ENCODE measurements around the gene CHN2.

The CHN2 gene

DNA sequence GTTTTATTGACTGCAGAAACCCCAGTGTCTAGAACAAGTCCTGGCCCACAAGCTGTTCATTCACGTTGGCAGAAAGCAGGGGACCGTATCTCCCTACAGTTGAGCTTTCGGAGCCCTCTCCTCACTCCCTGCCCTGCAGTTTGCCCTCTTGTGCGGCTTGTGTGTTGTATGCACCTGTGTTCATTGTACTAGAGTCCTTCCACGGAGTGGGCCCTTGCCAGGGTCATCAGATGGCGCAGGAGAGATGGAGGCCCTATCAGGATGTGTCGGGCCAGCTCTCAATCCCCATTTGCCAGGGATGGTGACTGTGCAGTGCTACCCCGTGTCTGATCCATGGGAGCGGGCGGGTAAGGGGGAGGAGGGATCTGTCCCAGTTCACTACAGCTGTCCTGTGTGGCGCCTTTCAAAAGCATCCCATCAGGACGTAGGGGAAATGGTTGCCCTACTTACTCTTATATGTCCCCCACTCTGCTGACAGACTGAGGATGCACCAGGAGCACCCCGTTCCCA, 291.7 kb downstream of the CHN2 start:
- no peak for DNase-seq (ENCODE audit: insufficient read length, low spot score)
- no peak for FAIRE-seq
- TF ChIP-seq TAF1 (IDR thresholded peaks at IDR 0.05; ENCODE audit: low read depth, low read length), result no peak
- TF ChIP-seq POLR2A (IDR thresholded peaks at IDR 0.05; ENCODE audit: low read depth, low read length), result no peak
- TF ChIP-seq SPI1 (IDR thresholded peaks at IDR 0.05; ENCODE audit: low read depth, low read length), result no peak
- TF ChIP-seq POU2F2 (IDR thresholded peaks at IDR 0.05; ENCODE audit: low read depth, low read length), result no peak
- TF ChIP-seq PAX5 (IDR thresholded peaks at IDR 0.05; ENCODE audit: insufficient read depth, low read length, severe bottlenecking), result no peak
- TF ChIP-seq POLR2AphosphoS5 (IDR thresholded peaks at IDR 0.05; ENCODE audit: low read depth, low read length), result no peak

DNA sequence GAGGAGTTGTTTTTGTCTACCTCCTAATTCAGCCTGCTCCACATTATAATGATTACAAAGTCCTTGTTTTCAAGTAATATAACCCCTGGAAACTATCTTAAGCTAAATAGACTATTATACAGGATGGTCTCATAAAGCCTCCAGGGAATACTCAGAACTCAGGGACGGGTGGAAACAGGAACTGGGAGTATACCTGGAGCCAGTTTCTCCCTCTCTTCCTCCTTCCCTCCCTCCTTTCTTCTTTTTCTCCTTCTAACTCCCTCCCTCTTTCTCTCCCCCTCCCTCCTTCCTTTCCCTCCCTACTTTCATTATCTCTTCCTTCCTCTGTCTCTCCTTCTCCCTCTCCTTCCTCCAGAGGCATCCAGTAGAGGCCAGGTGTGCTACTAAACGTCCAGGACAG, 292.8 kb downstream of the CHN2 start:
- FAIRE-seq (no peak), DNase-seq (ENCODE audit: insufficient read length, low spot score) (no peak)
- no peak for TF ChIP-seq POU2F2 (IDR thresholded peaks at IDR 0.05; ENCODE audit: low read depth, low read length)
- no peak for TF ChIP-seq POLR2A (IDR thresholded peaks at IDR 0.05; ENCODE audit: low read depth, low read length)
- no peak for TF ChIP-seq TAF1 (IDR thresholded peaks at IDR 0.05; ENCODE audit: low read depth, low read length)
- no peak for TF ChIP-seq POLR2AphosphoS5 (IDR thresholded peaks at IDR 0.05; ENCODE audit: low read depth, low read length)
- TF ChIP-seq PAX5 (IDR thresholded peaks at IDR 0.05; ENCODE audit: insufficient read depth, low read length, severe bottlenecking), result no peak
- TF ChIP-seq SPI1 (IDR thresholded peaks at IDR 0.05; ENCODE audit: low read depth, low read length), result no peak

DNA sequence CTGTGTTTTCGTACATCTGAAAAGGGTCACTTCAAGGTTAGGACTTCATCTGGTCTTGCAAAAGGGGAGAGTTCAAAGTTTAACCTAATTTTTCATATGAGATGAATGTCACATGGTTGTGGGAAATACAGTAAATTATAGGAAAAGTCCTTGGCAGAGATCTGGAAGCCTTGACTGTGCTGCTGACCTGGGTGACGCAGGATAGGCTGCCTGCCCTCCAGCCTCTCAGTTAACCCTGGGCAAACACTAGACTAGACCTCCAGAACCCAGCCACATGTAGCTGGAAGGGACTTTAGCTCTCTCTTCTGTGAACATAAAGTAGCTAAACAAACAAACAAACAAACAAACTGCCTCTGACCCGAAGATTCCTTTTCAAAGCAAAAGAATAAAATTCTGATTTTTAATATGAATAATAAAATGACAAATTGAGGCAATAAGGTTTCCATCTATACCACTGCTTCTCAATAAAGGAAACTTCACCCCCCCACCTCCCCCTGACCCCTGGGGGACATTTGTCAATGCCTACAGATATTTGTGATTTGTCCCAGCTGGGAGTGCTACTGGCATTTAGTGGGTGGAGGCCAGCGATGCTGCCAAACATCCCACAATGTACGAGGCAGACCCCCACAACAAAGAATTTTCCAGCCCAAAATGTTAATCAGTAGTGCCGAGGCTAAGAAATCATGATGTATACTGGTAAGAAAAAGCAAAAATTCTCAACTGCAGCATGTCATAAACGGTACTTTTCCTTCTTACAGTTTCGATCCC, 293.8 kb downstream of the CHN2 start:
- DNase-seq (ENCODE audit: insufficient read length, low spot score) (no peak), FAIRE-seq (no peak)
- TF ChIP-seq POU2F2 (IDR thresholded peaks at IDR 0.05; ENCODE audit: low read depth, low read length) (no peak), SPI1 (IDR thresholded peaks at IDR 0.05; ENCODE audit: low read depth, low read length) (no peak), TAF1 (IDR thresholded peaks at IDR 0.05; ENCODE audit: low read depth, low read length) (no peak), POLR2A (IDR thresholded peaks at IDR 0.05; ENCODE audit: low read depth, low read length) (no peak), POLR2AphosphoS5 (IDR thresholded peaks at IDR 0.05; ENCODE audit: low read depth, low read length) (no peak), PAX5 (IDR thresholded peaks at IDR 0.05; ENCODE audit: insufficient read depth, low read length, severe bottlenecking) (no peak)

- no peak for TF ChIP-seq POU2F2 (IDR thresholded peaks at IDR 0.05; ENCODE audit: low read depth, low read length)
- TF ChIP-seq PAX5 (IDR thresholded peaks at IDR 0.05; ENCODE audit: insufficient read depth, low read length, severe bottlenecking), result no peak
- no peak for TF ChIP-seq POLR2AphosphoS5 (IDR thresholded peaks at IDR 0.05; ENCODE audit: low read depth, low read length)
- TF ChIP-seq POLR2A (IDR thresholded peaks at IDR 0.05; ENCODE audit: low read depth, low read length), result no peak
- no peak for TF ChIP-seq TAF1 (IDR thresholded peaks at IDR 0.05; ENCODE audit: low read depth, low read length)
- TF ChIP-seq SPI1 (IDR thresholded peaks at IDR 0.05; ENCODE audit: low read depth, low read length), result no peak
- FAIRE-seq (no peak), DNase-seq (ENCODE audit: insufficient read length, low spot score) (no peak)
Observed at GRCh38 chr7:29488977-29489376, 294.4 kb downstream of the CHN2 start.

DNA sequence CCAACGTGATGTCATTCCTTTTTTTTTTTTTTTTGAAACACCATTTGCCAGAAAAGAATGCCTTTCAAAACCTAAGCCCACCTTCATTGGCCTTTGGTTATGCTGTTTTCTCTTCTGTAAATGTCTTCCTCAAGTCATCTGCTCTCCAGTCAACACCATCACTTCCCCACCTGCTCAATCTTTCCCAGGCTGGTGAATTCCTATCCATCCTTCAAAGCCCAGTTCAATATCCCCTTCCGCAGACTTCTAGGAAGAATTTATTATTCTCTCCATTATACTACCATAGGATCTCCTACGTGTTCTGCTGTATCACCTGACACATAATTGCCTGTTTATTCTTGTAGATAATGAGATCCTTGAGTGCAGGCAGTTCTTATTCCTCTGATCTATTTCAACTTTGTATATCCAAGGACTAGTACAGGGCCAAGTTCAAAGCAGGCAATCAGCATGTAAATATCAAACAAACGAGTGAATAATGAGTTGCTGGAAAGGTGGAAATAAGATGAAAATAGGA, 295.6 kb downstream of the CHN2 start:
- FAIRE-seq (no peak), DNase-seq (ENCODE audit: insufficient read length, low spot score) (no peak)

DNA sequence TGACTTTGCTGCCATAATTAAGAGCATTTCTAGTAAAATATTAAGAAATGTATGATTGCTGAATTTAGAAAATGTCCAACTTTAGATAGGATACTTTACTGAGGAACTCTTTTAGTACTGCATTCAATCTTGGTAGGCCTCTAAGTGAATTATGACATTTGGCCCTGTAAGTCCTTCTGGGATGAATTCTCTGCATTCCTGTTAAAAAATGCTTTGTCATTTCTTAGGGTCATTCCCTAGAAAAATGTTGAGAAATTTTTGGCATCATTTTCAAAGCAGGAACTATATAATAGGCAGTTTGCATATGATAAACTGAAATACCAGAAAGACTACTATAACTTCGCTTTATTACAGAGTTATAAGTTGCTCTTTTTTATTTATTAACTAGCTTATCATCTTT, 299.8 kb downstream of the CHN2 start:
- TF ChIP-seq SPI1 (IDR thresholded peaks at IDR 0.05; ENCODE audit: low read depth, low read length), result no peak
- no peak for TF ChIP-seq TAF1 (IDR thresholded peaks at IDR 0.05; ENCODE audit: low read depth, low read length)
- no peak for TF ChIP-seq POLR2A (IDR thresholded peaks at IDR 0.05; ENCODE audit: low read depth, low read length)
- no peak for TF ChIP-seq PAX5 (IDR thresholded peaks at IDR 0.05; ENCODE audit: insufficient read depth, low read length, severe bottlenecking)
- no peak for TF ChIP-seq POLR2AphosphoS5 (IDR thresholded peaks at IDR 0.05; ENCODE audit: low read depth, low read length)
- TF ChIP-seq POU2F2 (IDR thresholded peaks at IDR 0.05; ENCODE audit: low read depth, low read length), result no peak
- no peak for FAIRE-seq
- no peak for DNase-seq (ENCODE audit: insufficient read length, low spot score)

More for the DNA sequence above, 295.6 kb downstream of the CHN2 start:
- no peak for TF ChIP-seq POU2F2 (IDR thresholded peaks at IDR 0.05; ENCODE audit: low read depth, low read length)
- TF ChIP-seq PAX5 (IDR thresholded peaks at IDR 0.05; ENCODE audit: insufficient read depth, low read length, severe bottlenecking), result no peak
- TF ChIP-seq SPI1 (IDR thresholded peaks at IDR 0.05; ENCODE audit: low read depth, low read length), result no peak
- no peak for TF ChIP-seq POLR2AphosphoS5 (IDR thresholded peaks at IDR 0.05; ENCODE audit: low read depth, low read length)
- no peak for TF ChIP-seq TAF1 (IDR thresholded peaks at IDR 0.05; ENCODE audit: low read depth, low read length)
- TF ChIP-seq POLR2A (IDR thresholded peaks at IDR 0.05; ENCODE audit: low read depth, low read length), result no peak

DNA sequence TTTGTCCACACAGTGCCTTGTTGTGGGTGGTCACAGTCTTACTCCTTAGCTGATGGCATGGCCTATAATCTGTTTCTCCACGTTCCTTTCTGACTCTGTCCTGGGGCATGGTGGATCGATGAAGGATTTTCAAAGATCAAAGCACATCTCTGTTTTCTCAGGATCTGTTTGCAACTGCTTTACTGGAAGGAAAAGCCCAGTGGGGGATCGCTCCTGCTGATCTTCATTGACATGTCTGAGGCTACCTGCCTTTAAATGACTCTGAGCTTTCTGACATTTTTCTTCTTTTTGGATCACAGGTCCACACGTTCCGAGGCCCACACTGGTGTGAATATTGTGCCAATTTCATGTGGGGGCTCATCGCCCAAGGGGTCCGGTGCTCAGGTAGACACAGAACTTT, 301.1 kb downstream of the CHN2 start:
- TF ChIP-seq PAX5 (IDR thresholded peaks at IDR 0.05; ENCODE audit: insufficient read depth, low read length, severe bottlenecking) (no peak), POLR2A (IDR thresholded peaks at IDR 0.05; ENCODE audit: low read depth, low read length) (no peak), SPI1 (IDR thresholded peaks at IDR 0.05; ENCODE audit: low read depth, low read length) (no peak), TAF1 (IDR thresholded peaks at IDR 0.05; ENCODE audit: low read depth, low read length) (no peak), POLR2AphosphoS5 (IDR thresholded peaks at IDR 0.05; ENCODE audit: low read depth, low read length) (no peak), POU2F2 (IDR thresholded peaks at IDR 0.05; ENCODE audit: low read depth, low read length) (no peak)
- DNase-seq (ENCODE audit: insufficient read length, low spot score) (no peak), FAIRE-seq (no peak)

DNA sequence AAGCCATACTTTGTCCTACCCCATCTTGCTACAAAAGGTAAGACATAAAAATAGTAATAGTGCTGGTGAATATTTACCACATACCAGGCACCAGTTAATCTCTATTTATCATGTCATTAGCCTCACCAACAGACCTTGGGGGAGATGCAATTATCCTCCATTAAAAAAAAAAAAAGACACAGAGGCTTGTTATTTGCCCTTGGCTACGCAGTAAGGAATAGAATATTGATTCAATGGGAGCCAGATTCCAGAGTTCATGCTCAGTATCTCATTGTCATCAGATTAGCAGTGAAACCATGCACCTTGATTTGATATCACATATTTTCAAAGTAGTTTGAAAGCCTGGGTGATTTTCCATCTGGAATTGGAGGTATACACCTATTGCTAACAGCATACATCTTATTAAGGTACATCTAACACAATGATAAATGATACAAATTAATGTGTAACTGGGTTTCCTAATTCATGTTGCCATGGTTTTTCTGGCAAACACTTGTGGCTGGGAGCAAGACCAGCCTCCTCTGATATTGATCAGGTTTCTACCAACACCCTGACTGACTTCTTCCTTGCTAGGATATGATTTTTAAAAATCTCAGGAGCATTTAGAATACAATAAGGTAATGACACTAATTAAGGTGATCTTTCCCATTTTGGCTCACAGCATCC, 301.9 kb downstream of the CHN2 start:
- FAIRE-seq, result no peak
- DNase-seq (ENCODE audit: insufficient read length, low spot score), result no peak

DNA sequence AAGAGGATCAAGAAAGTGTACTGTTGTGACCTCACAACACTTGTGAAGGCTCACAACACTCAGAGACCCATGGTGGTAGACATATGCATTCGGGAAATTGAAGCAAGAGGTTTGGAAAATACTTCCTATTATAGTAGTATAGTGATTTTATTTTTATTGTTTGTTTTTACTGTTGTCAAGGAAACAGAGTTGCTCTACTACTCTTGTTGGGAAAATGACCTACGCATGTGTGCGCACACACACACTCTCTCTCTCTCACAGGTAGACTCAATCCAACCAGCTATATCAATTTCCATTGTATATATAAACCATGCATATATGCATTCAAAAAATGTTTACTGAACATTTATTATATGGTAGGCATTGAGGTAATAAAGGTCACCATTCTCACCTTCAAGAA, 305.4 kb downstream of the CHN2 start:
- TF ChIP-seq TAF1 (IDR thresholded peaks at IDR 0.05; ENCODE audit: low read depth, low read length), result no peak
- TF ChIP-seq POLR2AphosphoS5 (IDR thresholded peaks at IDR 0.05; ENCODE audit: low read depth, low read length), result no peak
- DNase-seq (ENCODE audit: insufficient read length, low spot score) (no peak), FAIRE-seq (no peak)

More for the DNA sequence above, 301.9 kb downstream of the CHN2 start:
- no peak for TF ChIP-seq POU2F2 (IDR thresholded peaks at IDR 0.05; ENCODE audit: low read depth, low read length)
- no peak for TF ChIP-seq SPI1 (IDR thresholded peaks at IDR 0.05; ENCODE audit: low read depth, low read length)
- no peak for TF ChIP-seq PAX5 (IDR thresholded peaks at IDR 0.05; ENCODE audit: insufficient read depth, low read length, severe bottlenecking)
- TF ChIP-seq TAF1 (IDR thresholded peaks at IDR 0.05; ENCODE audit: low read depth, low read length), result no peak
- TF ChIP-seq POLR2A (IDR thresholded peaks at IDR 0.05; ENCODE audit: low read depth, low read length), result no peak
- TF ChIP-seq POLR2AphosphoS5 (IDR thresholded peaks at IDR 0.05; ENCODE audit: low read depth, low read length), result no peak
